WERI-Rb-1 (cell line): ENCODE results near the gene UIMC1.
A peak's percentile ranks its signal among the peaks of the same experiment; 100 is the strongest.

Experiments used
- DNase-seq: peaks from one replicate; pipeline ENCODE4 v3.0.0-alpha.2; 2020
- H3K27ac ChIP-seq: fragments of 250-450 bp; sonication (Bioruptor Pico); 2 replicates; pipeline ENCODE4 v1.5.1; 2020; ENCODE audit warnings: mild to moderate bottlenecking, moderate library complexity
- H3K27me3 ChIP-seq: fragments of 250-450 bp; sonication (Bioruptor Pico); 2 replicates; pipeline ENCODE4 v1.5.1; 2021; ENCODE audit warnings: mild to moderate bottlenecking, low read depth, moderate library complexity; ENCODE audit not compliant: insufficient read depth, severe bottlenecking
- H3K36me3 ChIP-seq: fragments of 250-450 bp; sonication (Bioruptor Pico); 2 replicates; pipeline ENCODE4 v1.5.1; 2020; ENCODE audit warnings: mild to moderate bottlenecking, moderate library complexity
- H3K4me3 ChIP-seq: 2 replicates; pipeline ENCODE4 v1.5.1; 2011; ENCODE audit warnings: low read depth, mild to moderate bottlenecking, control low read depth, low read length
- H3K9me3 ChIP-seq: fragments of 250-450 bp; sonication (Bioruptor Pico); 2 replicates; pipeline ENCODE4 v1.5.1; 2021; ENCODE audit warnings: mild to moderate bottlenecking, moderate library complexity; ENCODE audit not compliant: severe bottlenecking
- TF ChIP-seq, protein P1 (sequence below): IDR thresholded peaks from 2 replicates; pipeline ENCODE4 v1.5.1; 2011; ENCODE audit warnings: low read depth, mild to moderate bottlenecking, control low read depth, inconsistent platforms, low read length

The UIMC1 gene

DNA sequence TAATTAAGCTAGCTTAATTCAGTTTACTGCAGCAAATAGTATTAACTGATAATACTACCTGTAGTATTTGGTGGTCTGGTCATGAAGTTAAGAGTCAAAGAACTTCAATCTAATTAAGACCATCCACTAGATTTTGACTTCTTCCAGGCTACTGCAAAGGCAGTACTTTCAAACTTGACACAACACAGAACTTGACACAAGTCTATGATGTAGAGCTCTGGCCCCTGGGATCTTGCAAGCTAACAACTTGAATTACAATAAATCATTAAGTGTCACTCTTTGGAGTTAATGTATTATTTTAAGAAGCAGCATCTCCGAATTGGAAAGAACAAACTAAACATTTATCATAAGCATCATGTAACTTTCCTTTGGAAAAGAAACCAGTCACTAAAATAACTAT is 40.9 kb downstream of the UIMC1 start:
- Histone ChIP-seq H3K9me3 (no peaks in the 10 kb centered on the region), H3K27me3 (no peaks in the 10 kb centered on the region), H3K4me3 (no peak overlapping the region), H3K36me3 (peaks cover 7% of the 10 kb centered on the region; the same call in 1 of the 2 replicates), H3K27ac (no peak overlapping the region)
- DNase-seq: no peak
- TF ChIP-seq, protein P1, sequence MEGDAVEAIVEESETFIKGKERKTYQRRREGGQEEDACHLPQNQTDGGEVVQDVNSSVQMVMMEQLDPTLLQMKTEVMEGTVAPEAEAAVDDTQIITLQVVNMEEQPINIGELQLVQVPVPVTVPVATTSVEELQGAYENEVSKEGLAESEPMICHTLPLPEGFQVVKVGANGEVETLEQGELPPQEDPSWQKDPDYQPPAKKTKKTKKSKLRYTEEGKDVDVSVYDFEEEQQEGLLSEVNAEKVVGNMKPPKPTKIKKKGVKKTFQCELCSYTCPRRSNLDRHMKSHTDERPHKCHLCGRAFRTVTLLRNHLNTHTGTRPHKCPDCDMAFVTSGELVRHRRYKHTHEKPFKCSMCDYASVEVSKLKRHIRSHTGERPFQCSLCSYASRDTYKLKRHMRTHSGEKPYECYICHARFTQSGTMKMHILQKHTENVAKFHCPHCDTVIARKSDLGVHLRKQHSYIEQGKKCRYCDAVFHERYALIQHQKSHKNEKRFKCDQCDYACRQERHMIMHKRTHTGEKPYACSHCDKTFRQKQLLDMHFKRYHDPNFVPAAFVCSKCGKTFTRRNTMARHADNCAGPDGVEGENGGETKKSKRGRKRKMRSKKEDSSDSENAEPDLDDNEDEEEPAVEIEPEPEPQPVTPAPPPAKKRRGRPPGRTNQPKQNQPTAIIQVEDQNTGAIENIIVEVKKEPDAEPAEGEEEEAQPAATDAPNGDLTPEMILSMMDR: no peak

DNA sequence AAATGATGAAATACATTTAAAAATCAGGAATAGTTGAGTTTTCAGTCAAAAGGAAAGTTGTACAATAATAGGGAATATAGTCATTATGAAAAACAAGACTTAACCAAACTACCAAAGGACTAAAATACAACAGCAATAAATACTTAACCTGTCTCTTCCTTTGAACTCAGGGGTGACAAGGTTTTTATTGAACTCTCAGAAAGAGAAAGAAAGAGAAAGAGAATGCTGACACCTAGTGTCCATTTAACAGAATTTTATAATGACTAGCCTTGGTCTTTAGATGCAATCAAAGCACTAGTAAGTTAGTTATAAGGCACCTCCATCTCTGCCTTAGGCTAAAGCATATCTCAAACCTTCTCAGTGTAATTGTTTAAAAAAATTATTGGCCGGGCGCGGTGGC is 47.5 kb downstream of the UIMC1 start:
- Histone ChIP-seq H3K4me3 (no peak overlapping the region), H3K27ac (no peak overlapping the region), H3K27me3 (no peaks in the 10 kb centered on the region), H3K9me3 (no peaks in the 10 kb centered on the region), H3K36me3 (peaks cover 4% of the 10 kb centered on the region; the same call in 1 of the 2 replicates)
- no peak for DNase-seq
- TF ChIP-seq, protein P1: no peak

DNA sequence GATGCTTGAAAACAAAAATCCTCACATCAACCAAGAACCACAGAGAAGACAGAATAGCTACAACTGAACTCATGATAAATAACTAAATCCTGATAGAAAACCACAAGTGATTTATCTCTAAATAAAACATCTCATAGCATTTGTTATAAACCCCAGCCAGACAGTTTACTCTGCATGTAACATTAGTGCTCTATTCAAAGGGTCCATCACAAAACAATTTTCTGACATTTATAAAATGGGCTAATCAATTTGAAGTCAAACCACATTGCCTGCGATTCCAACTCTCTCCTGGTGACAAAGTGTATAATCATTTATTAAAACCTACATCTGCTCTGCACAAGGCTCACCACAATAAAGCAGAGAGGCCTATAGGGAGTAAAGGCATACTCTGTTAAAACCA is 49.8 kb downstream of the UIMC1 start:
- Histone ChIP-seq H3K36me3 (peaks cover 4% of the 10 kb centered on the region; the same call in 1 of the 2 replicates), H3K27me3 (no peaks in the 10 kb centered on the region), H3K27ac (no peak overlapping the region), H3K9me3 (no peaks in the 10 kb centered on the region), H3K4me3 (no peak overlapping the region)
- TF ChIP-seq, protein P1: no peak
- DNase-seq: no peak

DNA sequence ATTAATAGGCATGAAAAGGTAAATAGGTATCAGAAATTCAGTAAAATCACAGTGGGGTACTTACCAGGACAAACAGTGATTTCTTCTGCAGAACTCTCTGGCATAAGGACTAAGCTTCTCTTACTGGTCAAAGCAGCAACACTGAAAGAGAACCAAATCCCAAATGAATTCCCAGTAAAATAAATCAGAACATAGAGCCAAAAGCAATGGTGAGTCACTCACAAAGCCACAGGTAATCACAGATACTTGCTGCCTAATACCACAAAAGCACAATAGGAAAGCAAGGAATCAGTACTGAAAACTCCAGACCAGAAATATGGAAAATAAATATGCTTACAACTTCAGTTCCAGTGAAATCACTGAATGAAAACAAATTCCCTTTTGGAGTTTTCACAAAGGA is 50.7 kb downstream of the UIMC1 start:
- H3K36me3 ChIP-seq: peaks cover 4% of the 10 kb centered on the region; the same call in 1 of the 2 replicates

DNA sequence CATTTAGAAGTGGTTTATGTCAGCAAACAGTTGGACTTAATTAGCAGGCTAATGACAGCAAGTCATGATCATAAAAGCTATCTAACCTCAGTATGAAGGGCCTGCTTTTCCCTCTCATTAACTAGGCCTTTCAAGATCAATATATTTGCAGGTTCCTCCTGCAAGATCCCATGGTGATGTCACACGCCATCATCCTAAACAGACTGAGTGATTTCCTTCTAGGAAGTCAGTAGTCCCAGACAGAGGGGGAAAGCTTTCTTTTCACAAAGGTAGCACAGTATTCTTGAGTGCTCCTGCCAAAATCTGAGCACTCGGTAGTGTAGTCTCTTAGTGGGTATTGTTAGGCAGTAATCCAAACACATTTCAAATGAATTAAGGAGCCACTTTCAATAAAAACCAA is 52.5 kb downstream of the UIMC1 start:
- Histone ChIP-seq H3K27ac (peak overlapping the region; percentile 44; the same call in 1 of the 2 replicates), H3K4me3 (no peak overlapping the region), H3K9me3 (no peaks in the 10 kb centered on the region), H3K27me3 (no peaks in the 10 kb centered on the region), H3K36me3 (peaks cover 9% of the 10 kb centered on the region; the same call in 1 of the 2 replicates)
- TF ChIP-seq, protein P1: no peak
- peak; percentile 7 for DNase-seq

More for the DNA sequence above, 50.7 kb downstream of the UIMC1 start:
- TF ChIP-seq, protein P1: no peak
- Histone ChIP-seq H3K27me3 (no peaks in the 10 kb centered on the region), H3K4me3 (no peak overlapping the region), H3K9me3 (no peaks in the 10 kb centered on the region), H3K27ac (no peak overlapping the region)
- no peak for DNase-seq

DNA sequence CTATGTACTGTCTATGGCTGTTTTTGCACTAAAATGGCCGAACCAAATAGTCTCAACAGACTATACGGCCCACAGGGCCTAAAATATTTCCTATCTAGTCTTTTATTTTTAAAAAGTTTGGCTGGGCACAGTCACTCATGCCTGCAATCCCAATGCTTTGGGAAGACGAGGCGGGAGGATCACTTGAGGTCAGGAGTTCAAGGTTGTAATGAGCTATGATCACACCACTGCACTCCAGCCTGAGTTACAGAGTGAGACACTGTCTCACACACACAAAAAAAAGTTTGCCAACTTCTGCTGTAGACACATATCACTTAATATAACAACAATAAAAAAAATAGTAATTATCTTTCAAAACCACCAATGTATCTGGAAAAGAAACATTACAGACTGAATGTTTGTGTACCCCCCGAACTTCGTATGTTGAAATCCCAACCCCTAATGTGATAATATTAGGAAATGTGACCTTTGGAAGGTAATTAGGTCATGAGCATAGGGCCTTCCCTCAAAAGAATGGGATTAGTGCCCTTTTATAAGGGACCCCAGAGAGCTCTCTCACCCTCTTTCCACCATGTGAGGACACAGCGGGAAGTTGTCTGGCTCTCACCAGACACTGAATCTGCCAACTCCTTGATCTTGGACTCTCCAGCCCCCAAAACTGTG is 53.9 kb downstream of the UIMC1 start:
- Histone ChIP-seq H3K27ac (no peak overlapping the region), H3K4me3 (no peak overlapping the region), H3K36me3 (peaks cover 15% of the 10 kb centered on the region), H3K9me3 (no peaks in the 10 kb centered on the region), H3K27me3 (no peaks in the 10 kb centered on the region)
- no peak for DNase-seq
- TF ChIP-seq, protein P1: no peak
